Posterior vena cava (tissue), 2 donors: ENCODE measurements around the gene PI16. TPM values are rescaled to one million over a fixed set of nuclear protein-coding genes. Genes with fewer than 3 reads are reported as not detected.

Source experiments
- DNase-seq: peaks from one replicate; pipeline ENCODE4 v3.0.0-alpha.2; 2020; ENCODE audit warnings: low spot score
- intact Hi-C, 2 donors: fragments of 100-400 bp; cut with DNase I; formaldehyde crosslinking; loops; one replicate each; pipeline versions ENCODE4 v1.14.1 to v1.14.2; 2022 to 2023
- total RNA-seq, 2 donors: library from RNA; stranded (reverse); fragmentation: NEBNext Ultra II Directional; extraction: Animal tissue kit (Norgen Biotek cat#: 25700); gene quantifications; one replicate each; pipeline ENCODE4 v1.2.1, GENCODE V29; 2021
- donor health status: DM: yes; HTN: yes; CAD: no.
- donor health status: DM: yes; HTN: yes; CAD: no.

PI16 gene
- total RNA-seq, 2 donors from 2014 or later, result 51.4 to 221 TPM

DNA sequence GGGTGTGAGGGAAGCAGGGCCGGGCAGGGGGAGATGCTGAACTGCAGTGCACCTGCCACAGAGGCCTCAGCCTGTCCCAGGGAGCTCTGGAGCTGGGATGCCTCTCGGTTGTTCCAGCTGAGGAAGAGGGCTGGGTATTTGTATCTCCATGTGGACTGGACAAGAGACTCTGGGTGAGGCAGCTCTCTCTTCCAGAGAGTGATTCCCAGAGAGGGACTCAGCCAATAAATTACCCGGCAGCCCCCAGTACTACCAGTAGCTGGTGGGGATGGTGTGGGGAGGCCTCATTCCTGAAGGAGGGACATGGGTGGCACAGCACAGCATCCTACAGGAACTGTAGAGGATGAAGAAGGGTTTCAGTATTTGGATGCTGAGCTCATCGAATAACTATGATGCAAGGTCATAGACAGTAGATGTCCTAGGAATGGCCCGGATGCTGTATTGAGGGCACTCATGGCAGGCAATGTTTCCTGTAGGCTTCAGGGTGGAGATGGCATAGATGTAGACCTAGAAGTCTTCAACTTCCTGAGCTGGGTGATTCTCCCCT is 52.3 kb downstream of the PI16 start:
- no peak for DNase-seq
- intact Hi-C loops, result no loop called here

DNA sequence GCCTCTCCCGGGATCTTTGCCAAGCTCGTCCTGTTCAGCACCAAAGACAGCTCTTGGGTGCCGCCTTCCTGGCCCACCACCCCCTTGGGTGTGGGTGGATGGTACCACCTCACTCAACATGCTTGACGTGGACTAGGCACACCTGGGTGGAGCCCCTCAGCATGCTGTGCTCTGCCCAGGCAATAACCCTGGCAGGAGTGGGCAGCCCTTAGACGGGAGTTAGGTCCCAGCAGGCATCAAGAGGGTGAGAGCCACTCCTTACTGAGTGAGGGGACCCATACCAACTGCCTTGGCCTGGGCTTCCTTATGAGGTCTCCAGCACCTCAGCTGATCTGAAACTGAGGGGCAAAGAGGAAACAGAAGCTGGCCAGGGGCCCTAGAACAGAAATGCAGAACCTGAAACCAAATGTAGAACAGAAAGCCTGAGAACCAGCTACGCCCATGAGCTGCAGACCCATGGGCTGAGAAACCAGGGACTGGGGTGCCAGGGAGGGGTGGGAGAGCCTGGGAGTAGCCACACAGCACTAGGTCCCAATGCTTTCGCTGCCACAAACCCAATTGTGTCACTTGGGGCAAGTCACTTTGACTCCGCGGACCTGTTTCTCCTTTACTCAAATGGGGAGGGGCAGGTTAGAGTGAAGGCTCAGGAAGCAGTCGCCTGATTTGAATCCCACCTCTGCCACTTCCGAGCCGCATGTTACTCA is 53.0 kb downstream of the PI16 start:
- no peak for DNase-seq
- intact Hi-C loops, result no loop called here

DNA sequence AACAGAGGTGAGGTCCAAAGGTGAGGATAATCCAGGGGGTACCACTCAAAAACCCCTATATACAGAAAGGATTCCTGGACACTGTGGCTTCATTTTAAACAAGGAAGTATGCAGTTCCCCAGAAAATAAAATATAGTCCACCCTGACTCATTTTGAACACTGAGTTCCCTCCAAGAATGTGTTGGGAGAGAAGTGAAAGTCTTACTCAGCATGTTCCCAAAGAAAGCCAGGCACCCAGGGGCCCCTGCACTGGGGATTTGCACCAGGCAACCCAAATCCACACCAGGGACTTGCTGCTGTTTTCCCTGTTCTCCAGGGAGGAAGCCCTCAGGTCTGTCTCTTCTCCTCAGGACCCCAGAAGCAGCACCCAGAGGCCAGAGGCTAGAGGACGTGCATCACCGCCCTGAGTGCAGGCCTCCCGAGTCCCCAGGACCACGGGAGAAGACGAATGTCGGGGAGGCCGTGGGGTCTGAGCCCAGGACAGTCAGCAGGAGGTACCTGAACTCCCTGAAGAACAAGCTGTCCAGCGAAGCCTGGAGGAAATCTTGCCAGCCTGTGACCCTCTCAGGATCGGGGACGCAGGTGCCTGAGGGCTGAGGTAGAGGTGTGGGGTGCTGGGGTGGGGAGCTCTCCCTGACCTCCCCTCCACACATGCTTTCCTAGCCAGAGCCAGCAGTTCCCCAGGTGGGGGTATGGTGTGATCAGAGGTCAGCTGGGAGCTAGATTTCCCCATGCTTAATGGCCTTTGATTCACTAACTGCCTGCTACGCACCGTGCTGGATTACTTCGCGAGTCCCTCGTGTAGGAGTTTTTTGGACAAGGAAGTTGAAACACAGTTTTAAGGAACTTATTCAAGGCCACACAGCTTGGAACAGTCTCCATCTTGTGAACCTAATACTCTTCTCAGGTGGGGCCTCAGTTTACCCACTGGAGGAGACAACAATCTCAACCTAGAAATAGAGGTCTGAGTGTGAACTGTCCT is 54.2 kb downstream of the PI16 start:
- intact Hi-C loops, result no loop called here
- DNase-seq, result no peak

DNA sequence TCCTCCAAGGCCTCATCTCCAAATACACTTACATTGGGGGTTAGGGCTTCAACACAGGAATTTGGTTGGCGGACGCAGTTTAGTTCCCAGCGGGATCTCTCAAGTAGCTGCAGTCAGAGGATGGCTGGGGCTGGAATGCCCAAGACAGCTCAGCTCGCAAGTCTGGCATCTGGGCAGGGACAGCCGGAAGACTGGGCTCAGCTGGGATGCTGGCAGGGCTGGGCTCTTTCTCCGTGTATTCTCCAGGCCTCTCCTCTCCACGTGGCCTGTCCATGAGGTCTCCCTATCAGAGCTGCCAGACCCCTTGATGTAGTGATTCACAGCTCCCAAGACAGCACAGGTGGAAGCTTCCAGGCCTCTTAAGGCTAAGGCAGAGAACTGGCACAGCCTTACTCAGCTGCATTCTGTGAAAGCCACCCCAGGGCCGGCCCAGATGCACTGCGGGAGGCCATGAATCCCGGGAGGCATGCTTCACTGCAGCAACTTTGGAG is 55.9 kb downstream of the PI16 start:
- intact Hi-C loops, result loop anchor here in 1 of 2 donors (10.0 kb wide), 1 partner anchor 126 kb away; the partner anchor contains the start of gene C6orf89
- no peak for DNase-seq

DNA sequence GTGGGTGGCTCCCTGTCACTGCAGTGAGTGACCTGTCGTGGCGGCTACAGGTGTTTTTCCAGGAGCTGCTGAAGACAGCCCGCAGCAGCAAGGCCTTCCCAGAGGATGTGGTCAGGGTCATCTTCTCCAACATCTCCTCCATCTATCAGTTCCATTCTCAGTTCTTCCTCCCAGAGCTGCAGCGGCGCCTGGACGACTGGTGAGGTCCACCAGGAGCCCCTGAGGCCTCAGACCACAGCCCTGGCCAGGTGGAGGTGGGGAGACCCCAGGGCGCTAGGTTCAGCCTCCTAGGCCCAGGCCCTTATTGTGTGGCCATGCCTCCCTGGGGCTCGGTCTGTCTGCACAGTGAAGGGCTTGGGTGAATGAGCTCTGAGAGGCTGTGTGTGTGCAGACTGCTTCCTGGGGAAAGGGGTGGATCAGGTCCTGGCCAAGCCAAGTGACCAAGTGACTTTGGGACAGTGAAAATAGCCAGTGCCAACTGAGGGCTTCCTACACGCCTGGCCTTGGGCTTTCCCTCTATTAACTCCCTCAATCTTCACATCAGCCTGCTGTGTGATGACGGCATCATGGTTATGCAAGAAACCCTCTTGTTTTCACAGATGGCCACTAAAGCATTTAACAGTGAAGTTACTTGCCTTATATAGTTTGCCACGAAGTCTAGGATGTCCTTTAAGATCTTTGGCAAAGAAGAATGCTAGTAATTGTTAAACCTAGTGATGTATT is 57.3 kb downstream of the PI16 start:
- no peak for DNase-seq
- intact Hi-C loops, result loop anchor here in 1 of 2 donors (10.0 kb wide), 1 partner anchor 127 kb away; the partner anchor contains the start of gene C6orf89

- intact Hi-C loops, result loop anchor here in 1 of 2 donors (10.0 kb wide), 1 partner anchor 129 kb away; the partner anchor contains the start of gene C6orf89
These were observed 59.3 kb downstream of the PI16 start for GRCh38 chr6:37013516-37014491.

More at GRCh38 chr6:37013516-37014491, 59.3 kb downstream of the PI16 start:
- DNase-seq, result no peak

Other genes starting within 250 kb of the PI16 start
- gene CPNE5, start 115.3 kb upstream of the PI16 start, total RNA-seq, result 1 to 10 TPM; 5.2 to 5.4 TPM
- gene PPIL1, start 79.9 kb upstream of the PI16 start, total RNA-seq, result 10 to 100 TPM; 18.3 to 20.3 TPM
- gene C6orf89, start 68.8 kb upstream of the PI16 start, total RNA-seq, result 10 to 100 TPM; 56.5 to 59.9 TPM
- 100 to 1,000 TPM; 148 to 150 TPM for gene MTCH1, start 31.5 kb downstream of the PI16 start, total RNA-seq
- gene FGD2, start 50.9 kb downstream of the PI16 start, total RNA-seq, result 10 to 100 TPM; 23.2 to 35.5 TPM
- gene PIM1, start 215.4 kb downstream of the PI16 start, total RNA-seq, result 10 to 100 TPM; 32.3 to 34.3 TPM